ENCODE results near the gene SEMA3B.
"Not testable (repeated sequence)": the region's sequence is repeated elsewhere in the genome, so short reads cannot be mapped to it uniquely, and the experiment has no call there.

The SEMA3B gene

GRCh38 chr3:50260027-50260941 is 8.7 kb upstream of the SEMA3B start:
- DNase-seq: peak; percentile 72 to 83

- no peak for DNase-seq
Observed at GRCh38 chr3:50260942-50261441, 8.0 kb upstream of the SEMA3B start.

- DNase-seq: no peak
Observed at GRCh38 chr3:50261505-50261904, 7.4 kb upstream of the SEMA3B start.

DNA sequence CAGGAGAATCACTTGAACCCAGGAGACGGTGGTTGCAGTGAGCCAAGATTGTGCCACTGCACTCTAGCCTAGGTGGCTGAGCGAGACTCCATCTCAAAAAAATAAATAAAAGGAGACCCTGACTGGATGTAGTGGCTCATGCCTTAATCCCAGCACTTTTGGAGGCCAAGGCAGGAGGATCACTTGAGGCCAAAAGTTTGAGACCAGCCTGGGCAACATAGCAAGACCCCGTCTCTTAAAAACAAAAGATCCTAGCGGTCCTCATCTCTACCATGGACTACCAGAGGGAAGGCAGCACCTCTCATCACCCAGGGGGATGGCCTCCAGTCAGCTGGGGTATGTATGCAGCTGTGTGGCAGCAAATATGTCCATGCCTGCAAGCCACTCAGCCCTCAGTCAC is 6.7 kb upstream of the SEMA3B start:
- not testable (repeated sequence) for DNase-seq

DNA sequence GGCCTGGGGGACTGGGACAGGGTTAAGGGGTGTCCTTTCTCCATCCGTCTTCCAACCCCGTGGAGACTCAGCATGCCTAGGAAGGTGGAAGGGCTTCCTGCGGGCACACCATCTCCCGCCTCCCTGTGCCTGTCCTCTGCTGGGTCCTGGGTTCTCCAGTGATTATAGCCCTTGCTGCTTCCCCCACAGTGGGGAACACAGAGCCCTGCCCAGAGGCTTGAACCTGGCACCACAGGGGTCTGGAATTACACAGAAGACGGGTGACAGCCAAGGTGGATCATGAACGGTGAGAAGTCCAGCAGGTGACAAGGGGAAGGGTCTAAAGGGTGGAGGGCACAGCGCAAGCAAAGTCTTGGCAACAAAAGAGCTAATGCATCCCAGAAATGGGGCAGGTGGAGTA is 6.2 kb upstream of the SEMA3B start:
- DNase-seq: no peak

DNA sequence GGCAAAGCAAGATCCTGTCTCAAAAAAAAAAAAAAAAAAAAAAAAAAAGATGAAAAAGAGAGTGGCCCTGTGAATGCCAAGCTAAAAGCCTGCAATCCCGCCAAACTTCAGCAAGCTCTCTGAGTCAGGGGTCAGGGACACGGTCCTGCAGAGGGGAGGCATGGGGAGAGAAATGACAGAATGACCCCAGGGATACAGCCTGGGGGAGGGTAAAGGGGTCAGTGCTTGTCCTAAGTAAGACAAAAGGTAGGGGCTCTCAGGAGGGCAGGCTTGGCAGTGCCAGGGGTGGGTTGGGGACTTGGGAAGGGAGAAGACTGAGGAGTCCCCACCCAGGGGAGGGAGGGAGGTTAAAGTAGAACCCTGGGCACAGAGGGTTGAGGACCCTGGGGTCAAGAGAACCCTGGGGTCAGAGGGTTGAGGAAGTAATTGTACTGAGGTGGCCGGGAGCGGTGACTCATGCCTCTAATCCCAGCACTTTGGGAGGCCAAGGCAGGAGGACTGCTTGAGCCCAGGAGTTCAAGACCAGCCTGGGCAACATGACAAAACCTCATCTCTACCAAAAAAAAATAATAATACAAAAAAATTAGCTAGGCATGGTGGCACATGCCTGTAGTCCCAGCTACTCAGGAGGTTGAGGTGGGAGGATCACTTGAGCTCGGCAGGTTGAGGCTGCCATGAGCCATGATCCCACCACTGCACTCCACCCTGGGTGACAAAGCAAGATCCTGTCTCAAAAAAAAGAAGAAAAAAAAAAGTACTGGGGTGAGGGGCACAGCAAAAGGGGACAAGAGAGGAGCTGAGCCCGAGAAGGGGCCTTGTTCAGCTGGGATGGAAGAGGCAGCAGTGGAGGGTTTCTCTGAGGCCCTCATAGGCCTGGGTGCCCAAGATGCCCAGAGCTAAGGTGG is 5.2 kb upstream of the SEMA3B start:
- DNase-seq: no peak

DNA sequence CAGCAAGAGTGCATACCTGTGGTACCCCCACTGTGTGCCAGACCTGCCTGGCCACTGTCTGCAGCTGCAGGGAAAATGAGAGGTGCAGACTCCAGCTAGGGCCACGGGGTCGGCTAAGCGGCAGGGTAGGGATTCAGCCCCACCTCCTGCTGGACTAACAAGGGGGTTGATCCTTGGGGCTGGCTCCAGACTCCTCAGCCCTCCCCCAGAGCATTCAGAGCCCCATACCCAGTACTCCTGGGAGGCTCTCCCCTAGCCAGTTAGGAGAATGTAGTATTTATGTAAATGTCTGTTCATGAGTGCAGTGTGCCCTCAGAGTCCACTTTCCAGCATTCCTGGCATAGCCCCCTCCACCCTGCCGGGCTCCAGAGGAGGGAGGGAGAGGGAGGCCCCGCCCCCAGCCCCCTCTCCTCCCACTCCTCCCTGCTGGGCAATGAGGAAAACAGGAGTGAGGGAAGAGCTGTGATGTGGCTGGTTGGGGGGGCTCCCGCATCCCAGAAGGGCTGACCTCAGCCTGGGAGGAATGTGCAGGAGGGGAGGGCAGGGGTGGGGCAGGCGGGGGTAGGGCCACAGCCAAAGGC is 4.5 kb upstream of the SEMA3B start:
- DNase-seq: no peak

GRCh38 chr3:50264964-50265485 is 3.9 kb upstream of the SEMA3B start:
- no peak for DNase-seq

DNA sequence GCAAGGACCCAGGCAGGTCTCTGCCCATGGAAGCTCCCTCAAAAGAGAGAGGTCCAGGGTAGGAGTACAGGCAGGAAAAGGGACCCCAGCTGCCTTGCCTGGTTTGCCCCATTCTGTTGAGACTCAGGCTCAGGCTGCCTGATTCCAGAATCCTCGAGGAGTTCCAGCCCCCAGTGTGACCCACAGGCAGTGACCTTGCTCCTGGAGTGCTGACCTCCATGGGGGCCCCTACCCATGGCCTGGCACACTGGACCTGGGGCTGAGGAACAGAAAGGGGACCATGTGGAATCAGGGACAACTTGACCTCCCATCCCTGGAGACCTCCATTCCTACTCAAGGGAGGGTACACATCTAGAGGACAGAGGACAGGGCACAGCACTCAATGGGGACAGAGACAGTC is 3.4 kb upstream of the SEMA3B start:
- DNase-seq: no peak

GRCh38 chr3:50266017-50266416 is 2.9 kb upstream of the SEMA3B start:
- no peak for DNase-seq

DNA sequence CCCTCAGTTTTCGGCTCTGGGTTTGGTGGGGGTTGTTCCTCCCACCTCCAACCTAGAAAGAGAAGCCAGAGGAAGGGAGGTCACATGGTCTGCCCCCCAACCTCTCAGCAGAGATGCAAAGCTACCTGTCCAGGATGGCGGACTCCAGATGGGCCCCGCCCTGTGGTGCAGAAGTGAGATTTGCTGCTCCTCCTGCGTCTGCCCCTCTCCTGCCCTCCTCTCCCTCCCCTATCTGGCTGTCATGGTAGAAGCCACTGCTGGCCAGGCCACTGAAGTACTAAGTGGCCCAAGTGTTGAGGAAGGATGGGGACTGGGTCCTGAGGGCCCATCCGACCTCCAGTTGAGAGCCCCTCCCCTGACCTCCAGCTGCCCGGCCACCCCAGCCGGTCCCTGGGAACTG is 2.1 kb upstream of the SEMA3B start:
- no peak for DNase-seq

DNA sequence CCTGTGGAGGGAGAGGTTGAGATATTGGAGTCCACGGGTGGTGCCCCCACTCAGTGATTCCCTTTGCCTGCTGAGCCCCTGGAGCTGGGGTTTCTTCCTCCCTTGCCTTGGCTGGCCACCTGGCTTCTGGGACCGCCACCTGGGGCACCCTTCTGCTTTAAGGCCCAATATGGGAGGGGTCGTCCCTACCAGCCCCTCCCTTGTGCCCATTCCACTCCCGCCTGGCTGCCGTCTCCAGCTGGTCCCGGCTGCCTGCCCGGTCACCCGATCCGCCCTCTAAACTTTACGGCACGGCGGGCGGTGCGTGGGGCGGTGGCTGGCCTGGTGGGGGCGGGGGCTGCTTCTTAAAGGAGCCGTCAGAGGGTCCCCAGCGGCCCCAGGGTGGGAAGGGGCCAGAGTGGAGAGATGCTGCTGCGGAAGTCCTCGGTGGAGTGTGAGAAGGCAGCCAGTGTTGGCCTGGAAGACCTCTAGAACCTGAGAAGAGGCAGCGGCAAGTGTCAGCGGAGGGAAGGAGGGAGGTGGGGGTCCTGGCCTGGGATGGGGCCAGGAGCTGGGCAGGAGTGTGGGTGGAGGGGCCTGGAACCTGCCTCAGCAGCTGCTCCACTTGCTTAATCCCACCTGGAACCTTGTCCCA is 1.6 kb upstream of the SEMA3B start:
- no peak for DNase-seq

DNA sequence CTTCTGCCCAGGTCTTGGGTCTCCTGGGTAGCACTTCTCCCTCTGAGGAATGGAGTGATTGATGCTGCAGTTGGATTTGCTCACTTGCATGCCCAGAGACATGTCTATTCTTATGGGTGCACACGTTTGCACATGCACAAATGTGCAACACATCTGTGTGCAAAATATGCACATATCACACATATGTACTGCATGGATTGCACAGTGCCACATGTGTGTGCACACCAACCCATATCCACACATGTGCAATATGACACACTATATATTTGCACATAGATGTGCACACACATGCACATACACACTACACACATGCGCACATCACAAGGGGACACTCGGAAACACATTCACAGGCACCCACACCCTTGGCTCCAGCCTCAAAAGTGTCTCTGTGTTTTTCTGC is 671 bp upstream of the SEMA3B start:
- DNase-seq: no peak

DNA sequence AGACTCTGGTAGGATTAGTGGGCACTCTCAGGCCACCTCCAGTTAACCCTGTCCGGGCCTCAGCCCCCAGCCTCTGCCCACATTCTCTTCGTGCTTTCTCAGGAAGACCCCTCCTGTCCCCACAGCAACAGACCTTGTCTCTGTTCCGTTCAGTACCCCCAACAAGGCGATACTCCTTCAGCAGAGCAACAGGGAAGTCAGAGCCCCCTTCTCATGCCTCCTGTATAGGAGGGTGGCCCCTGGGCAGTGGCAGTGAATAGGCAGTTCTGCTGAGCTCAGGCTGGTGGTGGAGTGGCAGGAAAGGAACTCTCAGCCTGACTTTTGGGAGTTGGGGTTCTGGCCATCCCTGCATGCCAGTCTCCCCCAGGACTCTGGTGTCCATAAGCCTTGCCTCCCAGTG is 513 bp downstream of the SEMA3B start:
- no peak for DNase-seq

- DNase-seq: no peak
Observed at GRCh38 chr3:50269977-50270413, 1.0 kb downstream of the SEMA3B start.

DNA sequence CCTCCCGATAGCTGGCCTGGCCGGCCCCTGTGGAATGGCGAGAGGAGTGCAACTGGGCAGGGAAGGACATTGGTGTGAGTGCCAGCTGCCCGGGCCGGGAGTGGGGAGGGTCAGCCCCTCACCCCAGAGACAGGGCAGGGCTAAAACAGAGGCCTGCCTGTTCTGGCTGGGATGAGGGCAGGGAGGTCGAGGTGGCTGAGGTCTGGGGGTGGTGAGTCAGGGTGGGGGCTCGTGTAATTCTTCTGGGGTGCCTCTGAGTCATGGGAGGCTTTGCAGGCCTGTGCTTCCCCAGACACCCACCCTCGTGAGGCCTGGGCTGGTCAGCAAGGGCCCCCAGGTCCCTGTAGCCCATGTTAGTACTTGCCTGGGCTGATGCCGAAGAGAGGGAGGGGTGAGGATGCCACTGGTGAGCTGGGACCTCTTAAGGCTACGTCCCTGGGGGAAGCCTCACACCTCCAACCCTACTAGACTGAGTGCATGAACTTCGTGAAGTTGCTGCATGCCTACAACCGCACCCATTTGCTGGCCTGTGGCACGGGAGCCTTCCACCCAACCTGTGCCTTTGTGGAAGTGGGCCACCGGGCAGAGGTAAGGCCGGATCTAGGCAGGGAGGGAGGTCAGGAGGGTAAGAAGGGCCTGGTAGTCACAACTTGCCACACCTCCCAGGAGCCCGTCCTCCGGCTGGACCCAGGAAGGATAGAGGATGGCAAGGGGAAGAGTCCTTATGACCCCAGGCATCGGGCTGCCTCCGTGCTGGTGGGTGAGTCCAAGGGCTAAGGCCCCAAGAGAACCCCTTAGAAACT is 1.7 kb downstream of the SEMA3B start:
- no peak for DNase-seq

GRCh38 chr3:50271314-50271936 is 2.5 kb downstream of the SEMA3B start:
- DNase-seq: no peak

DNA sequence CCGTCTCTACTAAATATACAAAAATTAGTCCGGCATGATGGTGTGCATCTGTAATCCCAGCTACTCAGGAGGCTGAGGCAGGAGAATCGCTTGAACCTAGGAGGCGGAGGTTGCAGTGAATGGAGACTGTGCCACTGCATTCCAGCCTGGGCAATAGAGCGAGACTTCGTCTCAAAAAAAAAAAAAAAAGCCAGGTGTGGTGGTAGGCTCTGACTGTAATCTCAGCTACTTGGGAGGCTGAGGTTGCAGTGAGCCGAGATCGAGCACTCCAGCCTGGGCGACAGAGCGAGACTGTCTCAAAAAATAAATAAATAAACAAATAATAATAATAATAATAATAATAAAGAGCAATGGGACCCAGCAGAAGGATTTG is 3.6 kb downstream of the SEMA3B start:
- not testable (repeated sequence) for DNase-seq

DNA sequence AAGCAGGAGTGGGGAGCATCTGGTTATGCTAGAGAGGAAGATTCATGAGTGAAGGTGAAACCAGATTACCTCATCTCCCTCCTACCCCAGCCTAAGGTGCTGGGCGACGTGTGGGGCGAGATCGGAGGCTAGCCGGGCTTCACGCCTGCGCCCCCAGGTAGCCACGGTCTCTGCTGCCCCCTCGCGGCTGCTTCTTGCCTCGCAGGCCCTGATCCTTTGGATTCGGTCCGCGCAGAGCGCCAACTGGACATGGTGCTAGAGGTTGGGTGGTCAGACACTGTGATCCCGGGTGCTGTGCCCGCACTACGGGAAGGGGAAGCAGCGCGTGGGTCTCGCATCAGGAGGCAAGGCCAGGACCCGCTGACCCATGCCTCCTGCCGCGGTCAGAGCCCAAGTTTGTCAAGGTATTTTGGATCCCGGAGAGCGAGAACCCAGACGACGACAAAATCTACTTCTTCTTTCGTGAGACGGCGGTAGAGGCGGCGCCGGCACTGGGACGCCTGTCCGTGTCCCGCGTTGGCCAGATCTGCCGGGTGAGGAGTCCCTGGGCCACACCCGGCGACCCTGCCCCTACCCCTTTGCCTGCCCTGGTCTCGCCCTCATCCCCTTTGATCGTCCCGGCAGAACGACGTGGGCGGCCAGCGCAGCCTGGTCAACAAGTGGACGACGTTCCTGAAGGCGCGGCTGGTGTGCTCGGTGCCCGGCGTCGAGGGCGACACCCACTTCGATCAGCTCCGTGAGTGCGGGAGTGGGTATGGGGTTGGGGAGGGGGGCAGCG is 4.2 kb downstream of the SEMA3B start:
- DNase-seq: peak; percentile 77 to 91

- no peak for DNase-seq
Observed at GRCh38 chr3:50273689-50274065, 4.7 kb downstream of the SEMA3B start.

Measured in stimulated activated CD4-positive, alpha-beta T cell treated with anti-CD3 and anti-CD28 coated beads, Interleukin-4, amount 100 ng/mL, for 4 hours (primary cell).